GM13977 (cell line): Measurements from ENCODE around the gene KAT7.

Source experiments
- DNase-seq: peaks from one replicate; pipeline ENCODE4 v3.0.0; 2012; ENCODE audit warnings: low spot score
- CTCF ChIP-seq: IDR thresholded peaks from 2 replicates; pipeline ENCODE4 v1.5.1; 2012; ENCODE audit warnings: mild to moderate bottlenecking, control low read depth; ENCODE audit not compliant: insufficient read depth; ENCODE audit errors: extremely low read depth, missing control alignments
- in situ Hi-C: fragments of 300-500 bp; cut with MboI; formaldehyde crosslinking; loops from one replicate; pipeline ENCODE4 v1.12.0; 2022; ENCODE audit warnings: low sequenced_read_pairs, low pct_unique_long_range_greater_than_20kb, mixed read lengths, inconsistent platforms; ENCODE audit not compliant: unreplicated experiment

Gene KAT7

GRCh38 chr17:49878931-49879904, 90.7 kb downstream of the KAT7 start:
- TF ChIP-seq CTCF = no peak
- in situ Hi-C loops = no loop called here
- DNase-seq = no peak

- in situ Hi-C loops = no loop called here
- peak; percentile 92 for DNase-seq
These were observed 92.0 kb downstream of the KAT7 start for GRCh38 chr17:49880291-49881053.

GRCh38 chr17:49881054-49881402, 92.5 kb downstream of the KAT7 start:
- no peak for DNase-seq

More at GRCh38 chr17:49880291-49881053, 92.0 kb downstream of the KAT7 start:
- peak; percentile 94 for TF ChIP-seq CTCF

GRCh38 chr17:49882434-49882833, 94.0 kb downstream of the KAT7 start:
- TF ChIP-seq CTCF = no peak
- DNase-seq = no peak
- in situ Hi-C loops = no loop called here

More at GRCh38 chr17:49881054-49881402, 92.5 kb downstream of the KAT7 start:
- in situ Hi-C loops = no loop called here
- TF ChIP-seq CTCF = no peak
